HG02884 (cell line): Measurements from ENCODE around the gene EFNA2.

Source experiments
- ATAC-seq: cut with Tn5 transposase; IDR thresholded peaks from one replicate; pipeline ENCODE4 v1.9.1; 2021; ENCODE audit warnings: mild to moderate bottlenecking, moderate library complexity; ENCODE audit not compliant: unreplicated experiment

The EFNA2 gene

DNA sequence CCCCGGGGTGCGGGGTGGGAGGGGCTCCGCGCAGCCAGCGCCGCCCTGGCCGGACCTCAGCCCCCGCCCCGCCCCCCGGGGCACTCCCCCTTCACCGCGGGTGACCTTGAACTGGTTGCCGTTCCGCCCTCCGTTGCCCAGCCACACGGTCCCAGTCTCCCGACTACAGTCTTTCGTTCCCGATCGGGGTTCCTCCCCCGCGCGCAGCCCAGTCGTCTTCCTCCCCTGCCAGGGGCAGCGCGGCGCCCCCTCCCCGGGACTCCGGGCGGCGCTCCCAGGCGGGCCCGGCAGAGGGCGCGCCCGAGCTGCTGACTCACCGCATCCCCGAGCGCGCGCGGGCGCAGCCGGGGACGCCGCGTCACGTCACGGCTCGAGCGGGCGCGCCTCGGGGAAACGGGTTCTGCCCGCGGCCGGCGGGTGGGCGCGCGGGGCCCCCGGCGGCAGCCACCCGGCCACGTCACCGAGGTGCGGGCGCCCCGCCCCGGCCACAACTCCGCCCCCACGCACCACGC, 36.8 kb upstream of the EFNA2 start:
- no peak for ATAC-seq

DNA sequence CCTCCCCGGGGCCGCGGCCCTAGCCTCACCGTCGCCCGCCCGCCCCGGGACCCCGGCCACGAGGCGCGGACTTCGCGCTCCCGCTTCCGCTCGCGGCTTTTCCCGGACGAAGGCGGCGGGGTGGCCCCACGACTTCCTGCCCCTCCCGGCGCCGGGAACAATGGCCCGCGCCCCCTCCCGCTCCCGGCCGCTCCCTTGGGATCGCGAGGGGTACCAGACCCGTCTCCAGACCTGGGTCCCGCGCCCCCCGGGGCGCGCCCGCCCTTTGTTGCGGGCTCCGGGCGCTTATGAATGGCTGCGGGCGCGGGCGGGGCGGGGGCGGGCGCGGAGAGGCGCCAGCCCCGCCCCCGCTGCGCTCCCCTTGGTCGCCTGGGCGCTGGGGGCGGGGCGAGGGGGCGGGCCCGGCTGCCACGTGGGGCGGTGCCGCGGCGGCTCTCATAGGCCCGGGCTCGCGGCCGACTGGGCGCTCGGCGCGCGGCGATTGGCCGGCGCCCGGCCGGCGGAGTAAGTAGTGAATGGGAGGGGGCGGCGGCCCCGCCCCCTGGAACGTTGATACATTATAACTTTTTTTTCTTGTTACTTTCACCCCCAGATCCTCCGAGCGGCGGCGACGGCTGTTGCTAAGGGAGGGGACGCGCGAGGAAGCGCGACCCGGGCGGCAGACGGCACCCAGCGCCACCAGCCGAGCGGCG, 36.2 kb upstream of the EFNA2 start:
- no peak for ATAC-seq

DNA sequence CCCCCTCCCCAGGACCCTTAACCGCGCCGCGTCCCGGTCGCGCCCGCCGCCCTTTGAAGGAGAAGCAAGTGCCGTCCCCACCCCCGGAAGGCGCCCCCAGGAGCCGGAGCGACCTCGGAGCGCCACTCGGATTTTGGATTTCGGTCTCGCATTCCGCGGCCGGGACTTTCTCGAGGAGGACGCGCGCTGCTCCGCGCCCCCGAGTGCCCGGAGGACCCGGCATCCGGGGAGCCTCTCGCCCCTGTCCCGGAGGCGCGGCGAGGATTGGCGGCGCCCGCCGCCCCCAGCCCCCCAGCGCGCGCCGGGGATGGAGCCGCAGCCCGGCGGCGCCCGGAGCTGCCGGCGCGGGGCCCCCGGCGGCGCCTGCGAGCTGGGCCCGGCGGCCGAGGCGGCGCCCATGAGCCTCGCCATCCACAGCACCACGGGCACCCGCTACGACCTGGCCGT, 35.7 kb upstream of the EFNA2 start:
- ATAC-seq: no peak

DNA sequence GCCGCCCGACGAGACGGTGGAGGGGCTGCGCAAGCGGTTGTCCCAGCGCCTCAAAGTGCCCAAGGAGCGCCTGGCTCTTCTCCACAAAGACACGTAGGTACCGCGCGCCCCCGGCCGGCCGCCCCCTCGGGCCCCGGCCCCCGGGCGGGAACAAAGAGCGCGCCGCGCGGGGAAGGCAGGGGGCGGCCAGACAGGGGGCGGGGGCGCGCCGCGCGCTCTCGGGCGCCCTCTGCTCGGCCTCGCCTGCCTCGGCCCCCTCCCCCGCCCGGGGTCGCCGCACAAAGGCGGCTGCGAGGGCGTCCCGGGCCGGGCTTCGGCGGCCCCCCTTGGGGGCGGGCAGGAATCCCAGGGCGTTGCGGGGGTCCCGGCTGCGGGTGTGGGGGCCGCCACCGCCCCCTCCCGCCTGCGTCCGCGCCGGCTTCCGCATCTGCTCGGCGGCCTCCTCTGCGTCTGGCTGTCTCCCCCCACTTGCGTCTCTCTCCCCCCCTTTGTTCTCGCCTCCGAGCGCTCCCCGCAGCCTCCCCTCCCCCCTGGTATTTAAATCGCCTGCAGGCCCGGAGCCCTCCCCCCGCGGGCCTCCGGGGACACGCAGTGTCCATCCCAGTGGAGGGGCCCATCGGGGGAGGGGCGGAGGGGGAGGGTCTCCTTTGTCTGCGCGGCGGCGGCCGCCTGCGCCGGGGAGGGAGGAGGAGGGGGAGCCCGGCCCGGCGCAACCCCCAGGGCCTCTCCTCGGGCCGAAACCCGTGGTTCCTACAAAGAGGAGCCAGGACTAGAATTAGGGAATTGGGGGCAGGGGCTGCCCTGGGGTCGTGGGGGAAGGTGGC, 35.0 kb upstream of the EFNA2 start:
- ATAC-seq: no peak

DNA sequence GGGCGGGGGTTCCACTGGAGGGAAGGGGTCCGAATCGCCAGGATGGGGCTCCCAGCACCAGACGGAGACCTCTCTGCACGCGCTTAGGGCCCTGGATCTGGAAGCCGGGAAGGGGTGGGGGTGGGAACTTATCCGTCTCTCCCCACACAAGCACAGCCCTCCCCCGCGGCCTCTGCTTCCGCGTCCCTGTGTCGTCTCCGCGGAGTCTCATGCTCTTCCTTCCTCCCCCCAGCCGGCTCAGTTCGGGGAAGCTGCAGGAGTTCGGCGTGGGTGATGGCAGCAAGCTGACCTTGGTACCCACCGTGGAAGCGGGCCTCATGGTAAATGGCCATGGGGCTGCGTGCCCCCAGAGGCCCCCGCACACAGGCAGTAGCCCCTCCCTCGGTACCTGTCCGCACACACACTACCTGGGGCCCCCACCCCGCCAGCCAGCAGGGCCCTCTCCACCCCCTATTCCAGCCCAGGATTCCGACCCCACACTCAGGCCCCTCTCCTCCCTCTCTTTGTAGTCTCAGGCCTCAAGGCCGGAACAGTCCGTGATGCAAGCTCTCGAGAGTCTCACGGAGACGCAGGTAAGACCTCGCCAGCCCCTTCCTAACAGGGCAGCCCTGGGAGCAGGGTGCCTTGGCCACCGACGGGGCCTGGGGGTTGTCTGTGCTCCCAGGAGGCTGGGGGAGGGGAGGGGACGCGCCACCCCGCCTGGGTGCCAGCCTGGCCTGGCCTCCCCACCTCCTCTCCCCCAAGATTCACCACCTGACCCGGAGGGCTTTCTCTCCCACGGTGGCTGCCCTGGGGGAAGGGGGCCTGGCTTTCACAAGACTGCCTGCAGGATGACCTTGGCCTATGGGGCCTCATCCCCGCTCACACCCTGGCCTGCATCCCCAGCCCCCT, 34.1 kb upstream of the EFNA2 start:
- no peak for ATAC-seq

DNA sequence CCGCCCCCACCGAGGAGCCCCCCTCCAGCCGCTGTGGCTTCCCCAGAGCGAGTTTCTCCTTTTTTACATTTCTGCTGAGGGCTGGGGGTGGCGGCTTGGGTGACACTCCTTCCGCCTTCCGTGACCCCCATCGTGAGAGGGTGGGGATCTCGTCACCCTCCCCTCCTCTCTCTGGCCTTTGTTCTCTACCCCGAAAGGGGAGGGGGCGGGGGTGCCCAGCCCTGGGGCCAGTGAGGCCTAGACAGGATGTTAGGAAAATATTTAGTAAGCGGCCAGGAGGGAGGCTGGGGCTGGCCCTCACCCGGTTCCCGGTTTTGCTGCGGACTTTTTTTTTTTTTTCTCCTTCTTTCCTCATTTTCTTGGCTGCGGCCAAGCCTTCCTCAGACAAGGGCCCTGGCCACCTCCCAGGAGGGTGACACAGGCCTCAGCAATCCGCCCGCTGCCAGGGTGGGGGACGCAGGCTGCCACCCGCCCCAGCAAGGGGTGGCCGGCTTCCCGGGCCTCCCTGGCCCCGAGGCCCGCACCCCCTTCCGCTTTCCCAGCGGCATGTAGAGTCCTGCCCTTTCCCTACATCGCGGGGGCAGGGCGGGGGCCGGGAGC, 33.4 kb upstream of the EFNA2 start:
- ATAC-seq: no peak

DNA sequence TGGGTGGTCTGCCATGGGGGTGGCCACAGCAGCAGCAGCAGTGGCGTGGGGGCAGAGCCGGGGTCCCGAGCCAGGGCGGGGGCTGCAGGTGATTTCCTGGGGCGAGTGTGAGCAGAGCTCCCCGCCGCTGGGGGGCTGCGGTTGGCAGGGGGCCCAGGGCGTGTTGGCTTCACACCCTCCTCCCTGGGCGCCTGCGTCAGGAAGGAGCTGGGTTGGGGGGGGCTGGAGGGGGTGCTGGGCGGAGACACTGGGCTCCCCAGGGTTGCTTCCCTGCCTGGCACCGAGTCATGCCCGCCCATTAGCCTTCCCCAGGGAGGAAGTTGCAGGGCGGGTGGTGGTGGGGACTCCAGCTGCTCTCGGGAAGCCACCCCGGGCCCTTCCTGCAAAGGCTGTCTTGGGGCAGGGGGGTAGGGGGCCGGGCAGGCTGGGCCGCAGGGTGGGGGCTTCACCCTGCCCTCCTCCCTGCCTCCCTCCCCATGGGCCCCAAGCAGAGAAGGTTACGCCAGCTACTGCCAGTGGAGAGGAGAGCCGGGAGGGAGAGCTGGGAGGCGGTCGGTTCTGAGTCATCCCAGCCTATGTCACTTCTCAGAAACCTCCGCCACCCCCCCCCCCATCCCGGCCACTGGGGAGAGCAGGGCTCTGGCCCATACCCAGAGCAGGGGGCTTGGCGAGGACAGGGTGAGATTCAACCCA, 32.7 kb upstream of the EFNA2 start:
- ATAC-seq: no peak

DNA sequence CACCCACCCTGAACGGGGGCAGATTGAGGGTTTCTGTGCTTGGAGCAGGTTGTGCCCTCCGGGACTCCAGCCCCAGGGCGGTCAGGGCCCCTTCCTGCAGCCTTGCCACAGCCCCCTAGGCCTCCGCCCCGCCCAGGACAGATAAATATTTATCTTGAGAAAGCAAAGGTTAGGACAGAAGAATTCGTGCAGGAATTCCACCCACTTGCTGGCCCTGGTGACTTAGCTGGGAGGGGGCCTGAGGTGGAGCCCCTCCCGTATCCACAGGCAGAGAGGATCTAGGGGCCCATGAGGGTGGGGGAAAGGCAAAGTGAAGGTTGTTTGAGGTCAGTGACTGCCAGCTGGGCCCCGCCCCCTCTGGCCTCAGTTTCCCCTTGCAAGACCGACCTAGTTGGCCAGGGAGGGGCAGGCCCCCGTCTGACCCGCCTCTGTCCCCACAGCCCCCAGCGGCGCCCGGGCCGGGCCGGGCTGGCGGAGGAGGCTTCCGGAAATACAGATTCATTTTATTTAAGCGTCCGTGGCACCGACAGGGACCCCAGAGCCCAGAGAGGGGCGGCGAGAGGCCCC, 32.1 kb upstream of the EFNA2 start:
- ATAC-seq: no peak

DNA sequence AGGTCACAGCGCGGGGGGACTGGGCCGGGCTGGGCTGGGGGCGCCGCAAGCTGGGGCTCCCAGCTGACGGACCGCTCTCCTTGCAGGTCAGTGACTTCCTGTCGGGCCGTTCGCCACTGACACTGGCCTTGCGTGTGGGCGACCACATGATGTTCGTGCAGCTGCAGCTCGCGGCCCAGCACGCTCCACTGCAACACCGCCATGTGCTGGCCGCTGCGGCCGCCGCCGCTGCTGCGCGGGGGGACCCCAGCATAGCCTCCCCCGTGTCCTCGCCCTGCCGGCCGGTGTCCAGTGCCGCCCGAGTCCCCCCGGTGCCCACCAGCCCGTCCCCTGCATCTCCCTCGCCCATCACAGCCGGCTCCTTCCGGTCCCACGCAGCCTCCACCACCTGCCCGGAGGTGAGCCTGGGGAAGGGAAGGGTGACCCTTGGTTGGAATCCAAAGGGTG, 31.6 kb upstream of the EFNA2 start:
- ATAC-seq: no peak

DNA sequence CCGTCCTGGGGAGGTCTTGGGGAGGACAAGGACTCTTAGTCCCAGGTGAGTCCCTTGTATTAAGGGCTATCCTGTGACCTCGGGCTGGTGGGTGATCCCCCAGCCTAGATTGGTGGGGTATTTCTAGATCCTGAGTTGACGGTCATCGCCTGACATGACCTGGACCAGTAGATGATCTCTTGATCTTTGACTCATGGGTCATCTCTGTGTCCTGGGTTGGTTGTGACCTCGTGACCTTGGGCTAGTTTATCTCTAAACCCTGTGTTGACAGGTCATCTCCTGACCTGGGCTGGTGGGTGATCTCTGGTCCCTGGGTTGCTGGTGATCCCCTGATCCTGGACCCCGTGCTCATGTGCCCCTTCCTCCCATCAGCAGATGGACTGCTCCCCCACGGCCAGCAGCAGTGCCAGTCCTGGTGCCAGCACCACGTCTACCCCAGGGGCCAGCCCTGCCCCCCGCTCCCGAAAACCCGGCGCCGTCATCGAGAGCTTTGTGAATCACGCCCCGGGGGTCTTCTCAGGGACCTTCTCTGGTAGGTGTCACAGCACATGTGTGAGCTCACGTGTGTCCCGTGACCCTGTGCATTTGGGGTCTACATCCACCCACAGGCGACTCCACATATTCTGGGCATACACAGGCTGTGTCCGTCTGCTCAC, 31.0 kb upstream of the EFNA2 start:
- ATAC-seq: no peak

DNA sequence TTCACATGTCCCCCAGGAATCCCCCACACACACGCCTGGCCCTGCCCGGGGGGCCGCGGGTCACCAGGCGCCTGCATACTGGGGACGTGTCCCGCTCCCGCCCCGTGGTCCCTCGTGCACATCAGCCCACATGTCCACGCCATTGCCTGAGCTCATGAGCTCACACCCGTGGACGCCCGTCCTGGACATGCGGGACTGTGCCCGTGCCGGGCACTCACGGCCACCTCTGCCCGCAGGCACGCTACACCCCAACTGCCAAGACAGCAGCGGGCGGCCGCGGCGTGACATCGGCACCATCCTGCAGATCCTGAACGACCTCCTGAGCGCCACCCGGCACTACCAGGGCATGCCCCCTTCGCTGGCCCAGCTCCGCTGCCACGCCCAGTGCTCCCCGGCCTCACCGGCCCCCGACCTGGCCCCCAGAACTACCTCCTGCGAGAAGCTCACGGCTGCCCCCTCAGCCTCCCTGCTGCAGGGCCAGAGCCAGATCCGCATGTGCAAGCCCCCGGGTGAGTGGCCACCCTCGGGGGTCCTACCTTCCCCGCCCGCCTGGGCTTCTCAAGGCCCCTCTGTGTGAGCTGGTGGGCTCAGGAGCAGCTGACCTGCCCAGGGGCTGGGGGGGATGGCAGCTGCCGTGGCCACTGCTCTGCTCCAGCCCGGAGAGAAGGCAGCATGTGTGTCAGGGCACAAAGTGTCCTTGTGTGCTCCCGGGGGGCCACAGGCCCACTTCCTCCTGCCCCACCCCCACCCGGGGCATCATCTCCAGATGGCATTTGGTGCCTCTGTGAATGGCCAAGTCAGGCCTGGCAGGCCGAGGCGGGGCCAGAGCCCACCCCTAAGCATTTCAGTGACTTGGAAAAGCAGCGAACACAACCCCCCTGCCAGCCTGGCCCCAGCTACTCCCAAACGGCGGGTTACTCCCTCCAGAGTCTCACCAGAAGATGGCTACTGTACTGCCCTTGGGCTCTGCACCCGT, 30.2 kb upstream of the EFNA2 start:
- no peak for ATAC-seq

DNA sequence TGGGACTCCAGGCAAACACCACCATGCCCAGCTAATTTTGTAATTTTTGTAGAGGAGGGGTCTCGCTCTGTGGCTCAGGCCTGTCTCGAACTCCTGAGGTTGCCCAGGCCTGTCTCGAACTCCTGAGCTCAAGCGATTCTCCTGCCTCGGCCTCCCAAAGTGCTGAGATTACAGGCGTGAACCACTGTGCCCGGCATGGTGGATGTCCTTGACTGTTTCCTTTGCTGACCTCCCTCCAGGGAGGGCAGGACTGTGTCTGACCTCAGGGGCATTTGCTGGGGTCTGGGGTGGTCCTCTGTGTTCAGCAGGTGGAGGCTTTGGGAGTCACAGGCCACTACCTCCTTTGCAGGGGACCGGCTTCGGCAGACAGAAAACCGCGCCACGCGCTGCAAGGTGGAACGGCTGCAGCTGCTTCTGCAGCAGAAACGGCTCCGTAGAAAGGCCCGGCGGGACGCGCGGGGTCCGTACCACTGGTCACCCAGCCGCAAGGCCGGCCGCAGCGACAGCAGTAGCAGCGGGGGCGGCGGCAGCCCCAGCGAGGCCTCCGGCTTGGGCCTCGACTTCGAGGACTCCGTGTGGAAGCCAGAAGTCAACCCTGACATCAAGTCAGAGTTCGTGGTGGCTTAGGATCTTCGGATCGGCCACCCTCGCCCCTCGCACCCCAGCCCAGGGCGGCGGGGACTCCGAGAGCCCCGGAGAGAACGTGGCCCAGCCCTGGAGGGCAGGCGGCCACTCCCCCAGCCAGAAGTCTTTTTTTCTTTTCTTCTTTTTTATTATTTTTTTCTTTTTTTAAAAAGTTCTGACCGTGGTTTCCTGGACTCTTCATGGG, 28.8 kb upstream of the EFNA2 start:
- ATAC-seq: no peak

DNA sequence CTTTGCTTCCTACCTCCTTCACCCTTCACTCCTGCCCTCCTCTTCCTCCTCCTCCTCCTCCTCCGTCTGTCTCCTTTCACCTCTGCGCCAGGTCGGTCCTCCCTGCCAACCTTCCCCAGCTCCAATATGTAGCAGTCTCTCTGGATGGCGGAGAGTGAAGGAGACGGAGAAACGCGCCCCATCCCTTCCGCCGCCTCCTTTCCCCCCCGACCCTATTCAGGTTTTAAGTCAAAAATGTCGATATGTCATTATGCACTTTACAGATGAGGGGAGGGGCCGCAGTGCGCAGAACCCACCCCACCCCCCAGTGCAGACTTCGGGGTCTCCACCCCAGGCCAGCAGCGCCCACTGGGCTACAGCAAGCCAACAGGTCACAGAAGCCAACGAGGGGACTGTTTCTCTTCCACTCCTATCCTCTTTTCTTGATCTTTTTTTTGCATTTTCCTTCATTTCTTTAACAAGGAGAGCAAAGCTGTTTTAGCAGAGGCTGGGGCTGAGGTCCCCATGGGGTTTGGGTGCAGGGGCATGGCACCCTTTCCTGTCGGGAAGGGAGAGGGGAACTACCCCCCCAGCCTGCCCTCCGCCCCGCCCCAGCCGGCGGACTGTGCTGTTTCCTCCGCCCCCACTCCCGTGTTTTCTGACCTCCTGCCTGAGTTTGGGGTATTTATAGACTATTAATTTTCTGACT, 28.1 kb upstream of the EFNA2 start:
- no peak for ATAC-seq

DNA sequence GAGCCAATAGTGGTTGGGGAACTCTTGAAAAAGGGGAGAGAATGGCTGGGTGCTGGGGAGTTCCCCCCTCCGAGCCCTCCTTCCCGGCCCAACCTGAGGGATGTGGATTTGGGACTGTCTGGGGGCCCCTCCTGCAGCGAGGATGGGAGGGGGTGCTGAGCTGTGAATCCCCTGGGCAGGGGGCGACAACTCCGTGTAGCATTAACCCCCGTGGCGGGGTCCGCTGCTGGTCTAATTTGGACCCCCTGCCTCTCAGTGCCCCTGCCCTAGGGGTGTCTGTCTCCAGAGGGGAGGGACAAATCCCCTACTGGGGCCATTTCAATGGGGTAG, 27.5 kb upstream of the EFNA2 start:
- no peak for ATAC-seq

DNA sequence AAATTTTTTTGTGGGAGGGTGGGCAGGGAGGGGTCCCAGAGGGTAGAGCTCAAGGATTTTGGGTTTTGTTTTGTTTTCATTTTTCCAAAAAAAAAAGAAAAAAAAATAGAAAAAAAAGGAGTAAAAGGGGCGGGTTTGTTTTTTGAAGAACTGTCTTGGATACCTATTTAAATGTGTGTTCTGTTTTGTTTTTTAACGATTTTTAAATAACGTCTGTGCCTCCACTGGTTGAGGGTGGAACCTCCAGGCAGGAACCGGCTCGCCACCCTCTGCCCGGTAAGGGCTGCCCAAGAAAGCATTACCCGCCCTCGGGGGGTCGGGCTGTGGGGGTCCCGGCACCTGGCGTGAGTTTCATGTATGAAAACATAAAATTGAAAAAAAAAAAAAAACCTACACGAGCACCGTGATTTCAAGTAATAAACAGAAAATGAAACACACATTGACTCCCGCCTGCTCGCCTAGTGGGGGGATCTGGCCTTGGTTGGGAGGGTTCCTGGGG, 26.9 kb upstream of the EFNA2 start:
- no peak for ATAC-seq

DNA sequence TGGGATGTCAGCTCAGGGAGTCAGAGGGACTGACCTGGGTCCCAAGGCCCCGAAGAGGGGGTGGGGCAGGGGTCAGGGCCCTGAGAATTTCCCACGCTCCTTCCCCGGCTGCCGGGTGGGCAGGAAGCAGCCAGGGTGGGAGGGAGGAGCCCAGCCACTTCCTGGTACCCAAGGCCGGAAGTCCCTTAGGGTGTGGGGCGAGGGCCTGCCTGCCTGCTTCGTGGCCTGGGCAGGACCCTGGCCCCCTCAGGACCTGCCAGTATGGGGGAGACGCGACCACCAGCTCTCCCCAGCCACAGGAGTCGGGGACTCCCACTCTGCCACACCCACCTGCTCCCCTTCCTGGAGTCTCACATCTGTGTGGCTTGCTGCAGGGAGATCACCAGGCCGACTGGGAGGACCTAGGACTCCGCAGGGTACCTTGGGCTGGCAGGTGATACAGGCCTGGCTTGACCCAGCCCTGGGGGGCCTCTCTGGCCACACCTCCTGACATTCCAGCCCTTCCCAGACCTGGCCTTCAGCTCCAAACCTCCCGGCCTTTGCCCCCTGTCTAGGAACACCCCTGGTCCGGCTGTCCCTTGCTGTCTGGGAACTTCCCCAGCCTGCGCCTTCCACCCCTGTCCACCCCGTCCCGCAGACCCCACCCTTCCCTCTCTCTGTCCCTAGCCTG, 26.3 kb upstream of the EFNA2 start:
- no peak for ATAC-seq
